Measurements from ENCODE around the gene IPCEF1. TPM values are rescaled to one million over a fixed set of nuclear protein-coding genes. Genes with fewer than 3 reads are reported as not detected.

Gene IPCEF1, protein sequence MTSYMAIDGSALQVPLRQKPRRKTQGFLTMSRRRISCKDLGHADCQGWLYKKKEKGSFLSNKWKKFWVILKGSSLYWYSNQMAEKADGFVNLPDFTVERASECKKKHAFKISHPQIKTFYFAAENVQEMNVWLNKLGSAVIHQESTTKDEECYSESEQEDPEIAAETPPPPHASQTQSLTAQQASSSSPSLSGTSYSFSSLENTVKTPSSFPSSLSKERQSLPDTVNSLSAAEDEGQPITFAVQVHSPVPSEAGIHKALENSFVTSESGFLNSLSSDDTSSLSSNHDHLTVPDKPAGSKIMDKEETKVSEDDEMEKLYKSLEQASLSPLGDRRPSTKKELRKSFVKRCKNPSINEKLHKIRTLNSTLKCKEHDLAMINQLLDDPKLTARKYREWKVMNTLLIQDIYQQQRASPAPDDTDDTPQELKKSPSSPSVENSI
- total RNA-seq: 1 to 10 TPM; 1.8 to 3.4 (median 2.3) TPM
- long read RNA-seq, donor 1: 0 reads
- long read RNA-seq, donor 2, partial matches to known transcripts: 0 of 2 reads
- long read RNA-seq, donor 2, other reads (novel, unspliced or antisense): 2 of 2 reads

DNA sequence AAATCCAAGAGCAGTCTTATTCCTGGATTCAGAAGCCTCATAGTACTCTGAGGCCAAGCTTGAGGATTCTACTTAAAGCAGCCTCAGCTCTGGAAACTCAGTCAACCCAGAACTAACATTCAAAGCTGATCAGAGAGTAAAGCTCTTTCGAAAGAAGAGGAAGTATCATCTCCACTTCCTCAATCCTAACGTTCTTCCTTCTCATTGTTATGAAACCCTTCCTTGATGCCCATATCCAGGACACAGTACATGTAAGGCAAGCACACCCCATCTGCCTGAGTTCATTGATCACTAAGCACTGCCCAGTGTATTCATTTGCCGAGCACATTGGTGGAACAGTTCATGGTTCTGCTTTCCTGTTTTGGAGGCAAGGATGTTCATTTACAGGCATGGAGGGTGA, at the start of gene IPCEF1:
Gene IPCEF1 (minus strand): TSS at position 114 of the 400 bp plus-strand sequence. CDS start 90,856 bp downstream, outside the sequence.
- Histone ChIP-seq H3K9me3 (no peaks in the 10 kb centered on the region), H3K4me1 (ENCODE audit: low read depth) (no peaks in the 10 kb centered on the region), H3K36me3 (ENCODE audit: low read depth) (no peaks in the 10 kb centered on the region), H3K4me3 (no peak within 1 kb of the TSS)
- TF ChIP-seq CTCF (IDR thresholded peaks at IDR 0.05): no peak
- peak; percentile 44 for ATAC-seq
- no peak for DNase-seq
- intact Hi-C loops (cut with DNase I, micrococcal nuclease): no loop called here

GRCh38 chr6:154406301-154406700, 49.7 kb upstream of the IPCEF1 start:
- intact Hi-C loops (cut with DNase I, micrococcal nuclease): no loop called here
- Histone ChIP-seq H3K9me3 (no peaks in the 10 kb centered on the region), H3K36me3 (ENCODE audit: low read depth) (no peaks in the 10 kb centered on the region), H3K4me3 (no peak overlapping the region), H3K4me1 (ENCODE audit: low read depth) (peaks cover 17% of the 10 kb centered on the region)
- DNase-seq (no peak), ATAC-seq (no peak)
- TF ChIP-seq CTCF (IDR thresholded peaks at IDR 0.05): no peak

GRCh38 chr6:154404791-154405400, 48.3 kb upstream of the IPCEF1 start:
- Histone ChIP-seq H3K4me3 (no peak overlapping the region), H3K36me3 (ENCODE audit: low read depth) (no peaks in the 10 kb centered on the region), H3K4me1 (ENCODE audit: low read depth) (peaks cover 5% of the 10 kb centered on the region), H3K9me3 (no peaks in the 10 kb centered on the region)
- ATAC-seq (no peak), DNase-seq (no peak)
- intact Hi-C loops (cut with DNase I, micrococcal nuclease): no loop called here
- no peak for TF ChIP-seq CTCF (IDR thresholded peaks at IDR 0.05)

DNA sequence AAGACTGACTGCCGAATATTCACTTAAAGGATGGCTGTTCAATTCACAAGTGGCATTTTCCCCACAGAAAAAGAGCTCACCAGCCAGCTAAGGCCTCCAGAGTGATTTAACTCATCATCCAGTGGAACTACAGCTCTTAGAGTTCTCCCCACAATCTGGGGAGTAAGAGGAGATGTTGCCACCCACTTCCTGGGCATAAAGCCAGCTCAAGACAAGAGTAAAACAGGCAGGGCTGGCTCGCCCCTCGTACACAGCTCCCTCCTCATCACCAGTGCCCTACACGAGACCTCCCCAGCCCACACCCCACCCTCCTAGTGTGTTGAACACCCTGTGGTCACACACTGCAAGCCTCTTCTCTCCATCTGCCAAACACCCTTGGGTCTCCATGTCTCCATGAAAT, 47.2 kb upstream of the IPCEF1 start:
- H3K9me3 ChIP-seq: no peaks in the 10 kb centered on the region
- TF ChIP-seq CTCF (IDR thresholded peaks at IDR 0.05): no peak
- intact Hi-C loops (cut with DNase I, micrococcal nuclease): no loop called here
- ATAC-seq: peak; percentile 38
- H3K36me3 ChIP-seq (ENCODE audit: low read depth): no peaks in the 10 kb centered on the region
- no peaks in the 10 kb centered on the region for H3K4me1 ChIP-seq (ENCODE audit: low read depth)
- H3K4me3 ChIP-seq: no peak overlapping the region
- peak in 1 of 3 donors; percentile 16 for DNase-seq

DNA sequence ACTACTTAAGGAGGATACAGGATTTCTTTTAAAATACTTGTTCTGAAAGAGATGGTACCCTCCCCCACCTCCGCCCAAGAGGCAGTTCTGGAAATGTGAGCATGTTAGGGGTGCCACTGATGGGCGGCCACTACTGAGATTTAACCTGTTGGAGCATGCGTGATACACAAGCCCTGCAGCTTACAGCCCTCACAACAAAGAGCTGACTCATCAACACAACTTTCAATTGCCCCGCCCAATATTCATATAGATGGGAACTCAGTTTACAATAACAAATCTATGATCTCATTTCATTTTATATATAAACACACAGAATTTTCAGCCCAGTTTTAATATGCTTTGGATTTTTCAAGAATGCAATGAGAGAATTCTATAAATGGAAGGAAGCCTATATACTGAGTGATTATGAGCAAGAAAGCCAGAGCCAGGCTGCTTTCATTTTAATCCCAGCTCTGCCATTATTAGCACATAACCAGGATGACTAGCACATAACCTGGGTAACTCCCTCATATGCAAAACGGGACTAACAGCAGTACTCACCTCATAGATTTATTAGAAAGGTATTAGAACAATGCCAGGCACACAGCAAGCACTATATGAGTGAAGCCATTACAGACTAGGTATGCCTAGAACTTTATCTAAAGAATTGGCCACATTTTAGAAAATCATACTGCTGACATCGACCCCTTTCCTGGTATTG, 45.6 kb upstream of the IPCEF1 start:
- no peak for TF ChIP-seq CTCF (IDR thresholded peaks at IDR 0.05)
- no peak overlapping the region for H3K4me3 ChIP-seq
- no peak for DNase-seq
- no peak for ATAC-seq
- H3K4me1 ChIP-seq (ENCODE audit: low read depth): no peaks in the 10 kb centered on the region
- no peaks in the 10 kb centered on the region for H3K9me3 ChIP-seq
- intact Hi-C loops (cut with DNase I, micrococcal nuclease): no loop called here
- no peaks in the 10 kb centered on the region for H3K36me3 ChIP-seq (ENCODE audit: low read depth)
